Endothelial cell of umbilical vein (primary cell): ENCODE results near the gene PDK2. TPM values are rescaled to one million over a fixed set of nuclear protein-coding genes. Genes with fewer than 3 reads are reported as not detected.
A peak's percentile ranks its signal among the peaks of the same experiment; 100 is the strongest.

ENCODE experiments used
- BruUV-seq: library from RNA; stranded (reverse); fragments of 400-500 nt; replicated peaks from 2 replicates; lab custom pipeline; 2021; lab: Mats Ljungman, UMichigan
- CTCF ChIA-PET: fragments of 300-600, 350-600 bp; sonication (Branson Sonifier 250); formaldehyde crosslinking; loops from one replicate; lab custom pipeline; 2021; ENCODE audit warnings: antibody characterized with exemption, inconsistent platforms; lab: Charles Lee
- POLR2A ChIA-PET: fragments of 300-600, 350-600 bp; sonication (Branson Sonifier 250); formaldehyde crosslinking; loops from one replicate; lab custom pipeline; 2021; ENCODE audit warnings: antibody characterized with exemption, inconsistent platforms; lab: Charles Lee
- DNase-seq: peaks from one replicate; pipeline ENCODE4 v3.0.0-alpha.2; 2011; ENCODE audit warnings: low read depth, low spot score
- FAIRE-seq: peaks from 2 replicates; lab custom pipeline; 2011; peaks lifted over from hg19 to GRCh38; lab: Jason Lieb, UNC
- H2AFZ ChIP-seq: 2 replicates; pipeline ENCODE4 v1.6.0; 2012; ENCODE audit warnings: low read depth, low read length, control low read depth, inconsistent platforms
- H3K27ac ChIP-seq: 2 replicates; pipeline ENCODE4 v1.5.1; 2011; ENCODE audit warnings: low read depth, mild to moderate bottlenecking, control low read depth, low read length, moderate library complexity; ENCODE audit not compliant: insufficient read depth
- H3K27me3 ChIP-seq, 2 experiments: 2 replicates each; pipeline versions ENCODE4 v1.6.0 to v1.6.1; 2011; ENCODE audit warnings: low read length in 2 of 2, mixed read lengths in 1 of 2; ENCODE audit not compliant: control insufficient read depth in 2 of 2, insufficient read depth in 2 of 2
- H3K36me3 ChIP-seq, 2 experiments: 2 replicates in 1 of 2; 3 replicates in 1 of 2; pipeline ENCODE4 v1.5.1; 2011; ENCODE audit warnings: low read length in 2 of 2, mild to moderate bottlenecking in 1 of 2, moderate library complexity in 1 of 2; ENCODE audit not compliant: control insufficient read depth in 2 of 2, insufficient read depth in 2 of 2; ENCODE audit errors: extremely low read depth in 1 of 2
- H3K4me1 ChIP-seq: 3 replicates; pipeline ENCODE4 v1.5.1; 2011; ENCODE audit warnings: mild to moderate bottlenecking, low read length; ENCODE audit not compliant: control insufficient read depth, insufficient read depth; ENCODE audit errors: extremely low read depth
- H3K4me2 ChIP-seq: 2 replicates; pipeline ENCODE4 v1.6.1; 2011; ENCODE audit warnings: low read length, control low read depth, mixed read lengths; ENCODE audit not compliant: insufficient read depth
- H3K4me3 ChIP-seq, 3 experiments: fragments of 200-600 bp in 1 of 3; sonication (generic), shearing (Covaris generic) in 1 of 3; replicated peaks in 1 of 3; 2 replicates each; pipeline ENCODE4 v1.5.1; 2011 to 2016; ENCODE audit warnings: control low read depth in 3 of 3, low read length in 3 of 3, mild to moderate bottlenecking in 2 of 3, inconsistent platforms in 1 of 3, low read depth in 1 of 3, moderate library complexity in 1 of 3; ENCODE audit not compliant: insufficient read depth in 1 of 3
- H3K79me2 ChIP-seq: 2 replicates; pipeline ENCODE4 v1.6.0; 2012; ENCODE audit warnings: low read length, inconsistent platforms; ENCODE audit not compliant: control insufficient read depth, insufficient read depth
- H3K9ac ChIP-seq: replicated peaks from 2 replicates; pipeline ENCODE3; 2011; ENCODE audit warnings: low read length, control low read depth; ENCODE audit not compliant: insufficient read depth; ENCODE audit errors: extremely low read depth
- H3K9me1 ChIP-seq: replicated peaks from 3 replicates; pipeline ENCODE4 v1.6.0; 2011; ENCODE audit warnings: mild to moderate bottlenecking, low read length; ENCODE audit not compliant: control insufficient read depth, insufficient read depth; ENCODE audit errors: extremely low read depth
- H3K9me3 ChIP-seq: replicated peaks from 2 replicates; pipeline ENCODE4 v1.5.1; 2012; ENCODE audit warnings: low read length, inconsistent platforms; ENCODE audit not compliant: control insufficient read depth, insufficient read depth
- H4K20me1 ChIP-seq: replicated peaks from 2 replicates; pipeline ENCODE3; 2011; ENCODE audit warnings: mild to moderate bottlenecking, low read length; ENCODE audit not compliant: control insufficient read depth, insufficient read depth; ENCODE audit errors: extremely low read depth
- EZH2 ChIP-seq: IDR thresholded peaks from 2 replicates; pipeline ENCODE4 v1.6.1; 2012; ENCODE audit warnings: borderline replicate concordance, low read depth, mild to moderate bottlenecking, moderate library complexity, low read length, inconsistent platforms; ENCODE audit not compliant: severe bottlenecking
- GATA2 ChIP-seq: IDR thresholded peaks from 2 replicates; pipeline ENCODE4 v1.7.0; 2011; ENCODE audit warnings: low read depth, mild to moderate bottlenecking, moderate library complexity, mixed read lengths, low read length; ENCODE audit not compliant: insufficient read length, insufficient read depth
- MAX ChIP-seq: IDR thresholded peaks from 2 replicates; pipeline ENCODE4 v1.6.1; 2011; ENCODE audit not compliant: insufficient read depth, insufficient read length
- POLR2A ChIP-seq: IDR thresholded peaks from 2 replicates; pipeline ENCODE4 v1.6.1; 2012; ENCODE audit warnings: low read depth, mild to moderate bottlenecking, control low read depth, low read length
- POLR2AphosphoS5 ChIP-seq: IDR thresholded peaks from 2 replicates; pipeline ENCODE4 v1.6.1; 2012; ENCODE audit warnings: low read depth, mild to moderate bottlenecking, control low read depth, low read length, moderate library complexity; ENCODE audit not compliant: insufficient read depth
- dilution Hi-C: fragments of 300-500 bp; cut with MboI; formaldehyde crosslinking; loops from one replicate; pipeline ENCODE4 v1.15.0; 2019; ENCODE audit warnings: low sequenced_read_pairs; ENCODE audit not compliant: extremely low pct_ligation_motif_present
- intact Hi-C: fragments of 100-400 bp; cut with micrococcal nuclease; formaldehyde crosslinking; loops from one replicate; pipeline ENCODE4 v1.10.0; 2022
- polyA plus RNA-seq, 4 experiments: library from polyadenylated mRNA; depleted of rRNA in 3 of 4; stranded (reverse) in 3 of 4; unstranded in 1 of 4; fragments of >200 nt; gene quantifications; 2 replicates each; pipeline versions ENCODE4 v1.2.1 to v1.2.3, GENCODE V29; 2011 to 2012; ENCODE audit warnings: missing spikeins in 1 of 4
- total RNA-seq: library from RNA; stranded (reverse); gene quantifications from 2 replicates; pipeline ENCODE4 v1.2.3, GENCODE V29; 2021

Gene PDK2
- total and polyA plus RNA-seq, 2 donors (not counting 3 experiments of a cell fraction or from before 2014, with no cell fraction given), result 21.3 to 114 TPM

GRCh38 chr17:50125420-50125997 is 30.4 kb downstream of the PDK2 start:
- DNase-seq, result no peak
- intact Hi-C loops (no loop called here), dilution Hi-C loops (no loop called here)
- Histone ChIP-seq H3K9ac (no peak overlapping the region), H3K9me3 (no peaks in the 10 kb centered on the region), H3K27ac (no peak overlapping the region), H3K27me3 (no peaks in the 10 kb centered on the region), H3K4me3 (no peak overlapping the region), H2AFZ (no peak overlapping the region), H4K20me1 (no peaks in the 10 kb centered on the region), H3K9me1 (no peaks in the 10 kb centered on the region), H3K79me2 (no peaks in the 10 kb centered on the region), H3K36me3 (no peaks in the 10 kb centered on the region), H3K4me1 (peaks cover 31% of the 10 kb centered on the region), H3K4me2 (no peak overlapping the region)
- POLR2A ChIA-PET, result no interaction called here
- TF ChIP-seq EZH2 (no peak), GATA2 (no peak)
- CTCF ChIA-PET, result interaction anchor here (1.0 to 3.9 kb wide), 6 partner anchors 8 to 44 kb away, joined by 3 to 15 read pairs (median 6); no protein-coding TSS in a partner anchor
- FAIRE-seq, result no peak
- no TSS peak for BruUV-seq

GRCh38 chr17:50127697-50128361 is 32.7 kb downstream of the PDK2 start:
- Histone ChIP-seq H3K4me2 (peak overlapping the region; percentile 15), H3K79me2 (no peaks in the 10 kb centered on the region), H3K4me1 (peaks cover 31% of the 10 kb centered on the region), H3K4me3 (no peak overlapping the region), H3K27me3 (no peaks in the 10 kb centered on the region), H4K20me1 (no peaks in the 10 kb centered on the region), H3K9me1 (no peaks in the 10 kb centered on the region), H3K9ac (no peak overlapping the region), H2AFZ (no peak overlapping the region), H3K36me3 (no peaks in the 10 kb centered on the region), H3K9me3 (no peaks in the 10 kb centered on the region), H3K27ac (no peak overlapping the region)
- peak; percentile 51 for DNase-seq
- no TSS peak for BruUV-seq
- POLR2A ChIA-PET, result no interaction called here
- CTCF ChIA-PET, result interaction anchor here (1.4 to 3.9 kb wide), 3 partner anchors 11 to 34 kb away, joined by 5 to 15 read pairs (median 8); no protein-coding TSS in a partner anchor
- dilution Hi-C loops (no loop called here), intact Hi-C loops (loop anchor here (1.0 kb wide), 1 partner anchor 33 kb away; the partner anchor contains the start of gene PDK2)
- FAIRE-seq, result peak; percentile 94
- TF ChIP-seq POLR2A (peak; percentile 23), GATA2 (peak; percentile 69), POLR2AphosphoS5 (peak; percentile 60), MAX (no peak)
